ENCODE measurements around the gene GRK1.
A peak's percentile ranks its signal among the peaks of the same experiment; 100 is the strongest.

GRK1 gene

GRCh38 chr13:113638173-113638746, 28.8 kb upstream of the GRK1 start:
- DNase-seq (ENCODE audit: low read depth): no peak
- no peak overlapping the region for H3K4me3 ChIP-seq (ENCODE audit: low read depth, low read length)
- in situ Hi-C loops (cut with HindIII; ENCODE audit: low sequenced_read_pairs): no loop called here
- TF ChIP-seq CTCF (IDR thresholded peaks at IDR 0.05; ENCODE audit: low read depth, low read length, missing control alignments): no peak

- in situ Hi-C loops (cut with HindIII; ENCODE audit: low sequenced_read_pairs): no loop called here
Observed at GRCh38 chr13:113638806-113639205, 28.2 kb upstream of the GRK1 start.

GRCh38 chr13:113639616-113640262, 27.3 kb upstream of the GRK1 start:
- no peak for DNase-seq (ENCODE audit: low read depth)

More at GRCh38 chr13:113638806-113639205, 28.2 kb upstream of the GRK1 start:
- no peak overlapping the region for H3K4me3 ChIP-seq (ENCODE audit: low read depth, low read length)
- no peak for DNase-seq (ENCODE audit: low read depth)
- no peak for TF ChIP-seq CTCF (IDR thresholded peaks at IDR 0.05; ENCODE audit: low read depth, low read length, missing control alignments)

GRCh38 chr13:113641426-113641825, 25.6 kb upstream of the GRK1 start:
- in situ Hi-C loops (cut with HindIII; ENCODE audit: low sequenced_read_pairs): no loop called here
- no peak overlapping the region for H3K4me3 ChIP-seq (ENCODE audit: low read depth, low read length)
- TF ChIP-seq CTCF (IDR thresholded peaks at IDR 0.05; ENCODE audit: low read depth, low read length, missing control alignments): no peak
- DNase-seq (ENCODE audit: low read depth): no peak

More at GRCh38 chr13:113639616-113640262, 27.3 kb upstream of the GRK1 start:
- no peak overlapping the region for H3K4me3 ChIP-seq (ENCODE audit: low read depth, low read length)
- in situ Hi-C loops (cut with HindIII; ENCODE audit: low sequenced_read_pairs): no loop called here
- no peak for TF ChIP-seq CTCF (IDR thresholded peaks at IDR 0.05; ENCODE audit: low read depth, low read length, missing control alignments)

GRCh38 chr13:113642563-113642962, 24.5 kb upstream of the GRK1 start:
- TF ChIP-seq CTCF (IDR thresholded peaks at IDR 0.05; ENCODE audit: low read depth, low read length, missing control alignments): no peak
- in situ Hi-C loops (cut with HindIII; ENCODE audit: low sequenced_read_pairs): no loop called here
- no peak overlapping the region for H3K4me3 ChIP-seq (ENCODE audit: low read depth, low read length)
- no peak for DNase-seq (ENCODE audit: low read depth)

- DNase-seq (ENCODE audit: low read depth): peak; percentile 84
- H3K4me3 ChIP-seq (ENCODE audit: low read depth, low read length): no peak overlapping the region
- no peak for TF ChIP-seq CTCF (IDR thresholded peaks at IDR 0.05; ENCODE audit: low read depth, low read length, missing control alignments)
- in situ Hi-C loops (cut with HindIII; ENCODE audit: low sequenced_read_pairs): no loop called here
Observed at GRCh38 chr13:113643593-113643992, 23.4 kb upstream of the GRK1 start.

Measured in astrocyte of the cerebellum (primary cell).